ENCODE data around the gene STAU1.
"Not testable (repeated sequence)": the region's sequence is repeated elsewhere in the genome, so short reads cannot be mapped to it uniquely, and the experiment has no call there.

Gene STAU1

GRCh38 chr20:49187851-49188641 is at the start of gene STAU1:
Gene STAU1 (minus strand): TSS chr20:49188334. CDS start chr20:49166201, 22,133 bp downstream.
- peaks cover 38% of the 10 kb centered on the region for H3K4me1 Mint-ChIP-seq
- H3K27me3 Mint-ChIP-seq = no peaks in the 10 kb centered on the region
- H3K4me3 Mint-ChIP-seq = peak within 1 kb of the TSS; percentile 94
- H3K36me3 Mint-ChIP-seq = peaks cover 7% of the 10 kb centered on the region
- no peaks in the 10 kb centered on the region for H3K9me3 Mint-ChIP-seq
- H3K27ac Mint-ChIP-seq = peak within 1 kb of the TSS; percentile 85

- H3K27me3 Mint-ChIP-seq = no peaks in the 10 kb centered on the region
- no peaks in the 10 kb centered on the region for H3K9me3 Mint-ChIP-seq
- no peaks in the 10 kb centered on the region for H3K4me1 Mint-ChIP-seq
- H3K27ac Mint-ChIP-seq = peak overlapping the region; percentile 53
- H3K36me3 Mint-ChIP-seq = peaks cover 20% of the 10 kb centered on the region
- no peak overlapping the region for H3K4me3 Mint-ChIP-seq
Observed at GRCh38 chr20:49237531-49237930, 49.4 kb upstream of the STAU1 start.

DNA sequence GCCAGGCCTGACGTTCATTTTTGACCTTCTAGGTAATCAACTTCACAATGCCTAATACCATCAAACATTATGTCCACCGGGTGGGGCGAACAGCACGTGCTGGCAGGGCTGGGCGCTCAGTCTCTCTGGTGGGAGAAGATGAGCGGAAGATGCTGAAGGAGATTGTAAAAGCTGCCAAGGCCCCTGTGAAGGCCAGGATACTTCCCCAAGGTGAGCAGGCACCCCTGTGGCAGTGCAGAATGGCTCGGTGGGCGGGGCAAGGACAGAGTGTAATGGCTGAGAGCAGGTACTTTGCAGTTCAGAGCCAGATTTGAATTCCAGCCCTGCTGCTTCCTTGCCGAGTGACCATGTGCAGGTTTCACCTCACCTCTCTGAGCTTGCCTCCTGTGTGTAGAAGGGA is 48.2 kb upstream of the STAU1 start:
- no peaks in the 10 kb centered on the region for H3K9me3 Mint-ChIP-seq
- H3K4me1 Mint-ChIP-seq = no peaks in the 10 kb centered on the region
- H3K36me3 Mint-ChIP-seq = peaks cover 22% of the 10 kb centered on the region
- no peaks in the 10 kb centered on the region for H3K27me3 Mint-ChIP-seq
- no peak overlapping the region for H3K4me3 Mint-ChIP-seq
- no peak overlapping the region for H3K27ac Mint-ChIP-seq

DNA sequence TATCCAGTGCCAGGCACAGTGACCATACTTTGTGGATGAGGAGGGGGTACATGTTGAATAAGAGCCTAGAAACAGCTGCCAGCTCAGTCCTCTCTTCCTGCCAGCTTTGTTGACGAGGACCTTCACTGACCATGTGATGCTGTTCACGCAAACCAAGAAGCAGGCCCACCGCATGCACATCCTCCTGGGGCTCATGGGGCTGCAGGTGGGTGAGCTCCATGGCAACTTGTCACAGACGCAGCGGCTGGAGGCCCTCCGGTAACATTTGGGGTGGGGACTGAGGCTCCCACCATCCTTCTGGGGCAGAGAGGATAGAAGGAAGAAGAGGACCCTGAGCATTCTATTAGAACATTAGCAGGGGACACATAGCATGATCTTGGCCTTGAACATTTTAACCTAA is 46.7 kb upstream of the STAU1 start:
- Mint-ChIP-seq H3K4me1 (no peaks in the 10 kb centered on the region), H3K36me3 (peaks cover 25% of the 10 kb centered on the region), H3K4me3 (no peak overlapping the region), H3K9me3 (no peaks in the 10 kb centered on the region), H3K27ac (no peak overlapping the region), H3K27me3 (no peaks in the 10 kb centered on the region)

GRCh38 chr20:49233226-49233625 is 45.1 kb upstream of the STAU1 start:
- Mint-ChIP-seq H3K9me3 (no peaks in the 10 kb centered on the region), H3K27me3 (no peaks in the 10 kb centered on the region), H3K36me3 (peaks cover 23% of the 10 kb centered on the region), H3K4me3 (no peak overlapping the region), H3K27ac (no peak overlapping the region), H3K4me1 (no peaks in the 10 kb centered on the region)

DNA sequence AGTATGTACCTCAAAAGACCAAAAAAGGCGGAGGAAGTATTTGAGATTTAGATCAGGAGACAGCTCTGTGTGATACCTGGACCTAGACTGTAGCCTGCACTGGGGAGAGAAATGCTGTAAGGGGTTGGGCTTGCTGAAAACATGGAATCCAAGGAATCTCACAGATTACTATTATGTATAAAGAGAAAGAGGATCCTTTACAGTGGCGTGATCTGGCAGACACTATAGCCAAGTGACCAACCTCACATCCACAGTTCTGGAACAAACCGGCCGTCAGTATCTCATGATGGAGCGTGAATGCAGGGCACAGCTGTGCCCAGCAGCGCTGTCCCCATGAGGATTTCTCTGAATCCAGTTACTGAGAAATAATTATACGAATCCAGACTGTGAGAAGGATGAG is 43.3 kb upstream of the STAU1 start:
- no peak overlapping the region for H3K4me3 Mint-ChIP-seq
- H3K9me3 Mint-ChIP-seq = no peaks in the 10 kb centered on the region
- no peaks in the 10 kb centered on the region for H3K27me3 Mint-ChIP-seq
- H3K4me1 Mint-ChIP-seq = no peaks in the 10 kb centered on the region
- H3K27ac Mint-ChIP-seq = no peak overlapping the region
- peaks cover 19% of the 10 kb centered on the region for H3K36me3 Mint-ChIP-seq

- H3K4me1 Mint-ChIP-seq = no peaks in the 10 kb centered on the region
- H3K36me3 Mint-ChIP-seq = peaks cover 23% of the 10 kb centered on the region
- peak overlapping the region; percentile 59 for H3K27ac Mint-ChIP-seq
- H3K9me3 Mint-ChIP-seq = no peaks in the 10 kb centered on the region
- H3K27me3 Mint-ChIP-seq = no peaks in the 10 kb centered on the region
- H3K4me3 Mint-ChIP-seq = no peak overlapping the region
Observed at GRCh38 chr20:49230561-49231133, 42.5 kb upstream of the STAU1 start.

DNA sequence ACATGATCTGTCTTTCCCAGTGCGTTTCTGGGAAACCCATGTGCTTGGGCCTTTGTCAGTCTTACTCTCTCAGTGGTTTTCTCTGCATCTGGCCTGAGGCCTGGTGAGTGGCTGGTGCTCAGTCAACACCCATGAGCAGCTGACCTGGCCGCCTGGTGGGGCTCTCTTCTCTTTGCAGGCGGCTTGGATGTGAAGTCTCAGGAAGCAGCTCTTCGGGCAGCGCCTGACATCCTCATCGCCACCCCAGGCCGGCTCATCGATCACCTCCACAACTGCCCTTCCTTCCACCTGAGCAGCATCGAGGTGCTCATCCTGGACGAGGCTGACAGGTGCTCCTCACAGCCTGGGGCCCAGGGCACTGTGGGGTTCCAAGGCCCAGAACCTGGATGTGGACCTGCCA is 41.9 kb upstream of the STAU1 start:
- Mint-ChIP-seq H3K4me3 (no peak overlapping the region), H3K36me3 (peaks cover 21% of the 10 kb centered on the region), H3K27ac (no peak overlapping the region), H3K9me3 (no peaks in the 10 kb centered on the region), H3K27me3 (no peaks in the 10 kb centered on the region), H3K4me1 (no peaks in the 10 kb centered on the region)

- H3K27ac Mint-ChIP-seq = no peak overlapping the region
- H3K36me3 Mint-ChIP-seq = peaks cover 17% of the 10 kb centered on the region
- no peak overlapping the region for H3K4me3 Mint-ChIP-seq
- H3K9me3 Mint-ChIP-seq = no peaks in the 10 kb centered on the region
- no peaks in the 10 kb centered on the region for H3K4me1 Mint-ChIP-seq
- no peaks in the 10 kb centered on the region for H3K27me3 Mint-ChIP-seq
Observed at GRCh38 chr20:49229381-49229780, 41.2 kb upstream of the STAU1 start.

DNA sequence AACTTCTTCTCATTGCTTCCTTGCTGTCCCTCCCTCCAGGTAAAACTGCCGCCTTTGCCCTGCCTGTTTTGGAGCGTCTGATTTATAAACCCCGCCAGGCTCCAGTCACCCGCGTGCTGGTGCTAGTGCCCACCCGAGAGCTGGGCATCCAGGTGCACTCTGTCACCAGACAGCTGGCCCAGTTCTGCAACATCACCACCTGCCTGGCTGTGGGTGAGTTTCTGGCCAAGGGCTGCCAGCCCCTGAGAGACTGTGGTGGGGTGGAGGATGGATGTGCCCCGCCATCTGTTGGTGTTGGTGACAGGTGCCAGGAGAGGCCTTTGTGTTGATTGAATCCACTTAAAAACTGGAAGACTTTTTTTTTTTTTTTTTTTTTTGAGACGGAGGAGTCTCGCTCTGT is 40.5 kb upstream of the STAU1 start:
- Mint-ChIP-seq H3K9me3 (no peaks in the 10 kb centered on the region), H3K27ac (no peak overlapping the region), H3K4me3 (no peak overlapping the region), H3K4me1 (no peaks in the 10 kb centered on the region), H3K36me3 (peaks cover 17% of the 10 kb centered on the region), H3K27me3 (no peaks in the 10 kb centered on the region)

DNA sequence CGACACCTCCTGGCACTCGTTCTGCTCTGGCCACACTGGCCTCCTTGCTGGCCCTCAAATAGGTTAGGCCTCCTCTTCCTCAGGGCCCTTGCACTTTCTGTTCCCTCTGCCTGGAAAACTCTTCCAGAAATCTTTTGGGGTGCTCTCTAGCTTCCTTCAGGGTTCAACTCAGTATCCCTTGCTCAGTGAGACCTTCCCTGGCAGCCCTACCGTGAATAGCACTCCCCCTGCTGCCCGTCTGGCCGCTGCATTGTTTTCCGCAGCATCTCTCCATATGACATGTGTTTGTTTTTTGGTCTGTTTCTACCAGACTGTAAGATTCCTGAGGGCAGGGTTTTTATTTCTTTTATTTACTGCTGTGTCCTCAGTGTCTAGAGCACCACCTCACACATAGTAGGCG is 37.8 kb upstream of the STAU1 start:
- Mint-ChIP-seq H3K27me3 (no peaks in the 10 kb centered on the region), H3K27ac (no peak overlapping the region), H3K4me3 (no peak overlapping the region), H3K36me3 (peaks cover 12% of the 10 kb centered on the region), H3K9me3 (no peaks in the 10 kb centered on the region), H3K4me1 (peaks cover 11% of the 10 kb centered on the region)

DNA sequence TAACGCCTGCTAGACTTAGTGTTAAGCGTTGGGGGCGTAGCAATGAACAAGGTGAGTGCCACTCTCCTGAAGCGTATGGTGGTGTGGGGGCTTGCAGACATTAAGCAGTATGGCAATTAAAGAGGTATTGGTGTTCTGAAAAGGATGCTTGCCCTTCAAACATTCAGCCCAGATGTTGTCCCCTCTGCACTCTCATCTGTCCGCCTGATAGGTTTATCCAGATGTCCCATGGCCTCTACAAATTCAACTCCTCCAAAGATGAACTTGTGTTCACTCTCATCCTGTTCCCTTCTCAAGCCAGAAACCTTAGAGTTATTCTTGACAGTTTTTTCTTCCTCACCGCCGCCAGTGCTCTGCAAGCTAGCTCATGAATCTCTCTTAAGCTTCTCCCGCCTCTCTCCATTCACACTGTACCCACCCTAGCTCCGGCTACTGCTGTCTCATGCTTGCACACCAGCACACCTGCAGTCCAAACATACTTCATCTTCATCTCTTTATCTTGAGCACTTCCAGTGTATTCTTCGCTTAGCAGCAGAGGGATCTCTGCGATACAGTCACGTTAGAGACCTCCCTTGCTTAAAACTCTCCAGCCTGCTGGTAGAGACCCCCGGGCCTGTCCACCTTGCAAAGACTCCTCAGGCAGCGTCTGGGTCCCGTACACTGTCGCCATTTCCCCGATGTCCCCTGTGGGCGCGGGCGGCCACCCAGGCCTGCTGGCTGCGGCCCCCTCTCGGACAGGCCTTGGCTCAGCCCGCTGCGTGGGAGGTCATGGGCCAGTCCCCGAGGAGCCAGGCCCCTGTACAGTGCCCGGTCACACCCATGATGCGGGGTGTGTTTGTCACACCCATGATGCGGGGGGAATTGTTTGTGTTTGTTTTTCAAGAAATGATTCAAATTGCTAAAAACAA is 32.0 kb upstream of the STAU1 start:
- Mint-ChIP-seq H3K4me3 (peak overlapping the region; percentile 91), H3K27ac (peak overlapping the region; percentile 92), H3K4me1 (peaks cover 36% of the 10 kb centered on the region), H3K27me3 (no peaks in the 10 kb centered on the region), H3K9me3 (no peaks in the 10 kb centered on the region), H3K36me3 (peaks cover 4% of the 10 kb centered on the region)

DNA sequence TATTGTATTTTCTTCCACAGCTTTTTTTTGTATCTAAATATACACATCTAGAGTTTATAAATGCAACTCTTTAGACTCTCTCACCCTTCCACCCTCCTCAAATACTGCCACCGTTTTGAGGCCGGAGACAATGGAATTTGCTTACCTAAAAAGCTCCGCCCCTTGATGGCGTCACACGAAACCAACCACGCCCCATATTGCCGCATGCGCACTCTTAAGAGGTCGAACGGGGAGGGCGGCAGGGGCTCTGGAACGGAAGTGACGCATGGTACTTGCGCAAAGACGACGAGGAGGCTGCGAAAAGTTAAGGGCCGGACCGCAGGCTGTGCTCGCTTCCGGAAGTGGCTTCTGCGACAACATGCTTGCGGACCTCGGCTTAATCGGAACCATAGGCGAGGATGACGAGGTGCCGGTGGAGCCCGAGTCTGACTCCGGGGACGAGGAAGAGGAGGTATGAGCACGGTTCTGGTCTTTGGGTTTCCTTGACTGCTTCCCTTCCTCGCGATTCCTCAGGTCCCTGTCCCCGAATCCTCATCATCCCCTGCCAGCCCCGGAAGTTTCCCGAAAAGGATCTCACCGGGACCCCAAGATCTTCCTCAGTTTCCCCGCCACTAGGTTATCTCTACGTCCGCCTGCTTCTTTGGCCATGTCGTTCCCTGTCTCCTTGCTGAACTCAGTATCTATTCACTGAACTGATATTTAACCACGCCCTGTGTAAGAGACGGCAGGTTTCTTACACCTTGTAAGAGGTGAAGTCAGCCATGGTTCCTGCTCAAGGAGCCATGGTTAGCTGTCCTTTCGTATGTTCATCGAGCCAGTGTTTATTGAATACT is 31.2 kb upstream of the STAU1 start, which contains the start of gene DDX27:
DDX27 (plus strand) TSS at position 326 of the 833 bp plus-strand sequence; CDS start at position 359, 33 bp downstream.
- peak within 1 kb of the TSS; percentile 91 for H3K4me3 Mint-ChIP-seq
- H3K27me3 Mint-ChIP-seq = no peaks in the 10 kb centered on the region
- peak within 1 kb of the TSS; percentile 92 for H3K27ac Mint-ChIP-seq
- H3K9me3 Mint-ChIP-seq = no peaks in the 10 kb centered on the region
- H3K4me1 Mint-ChIP-seq = peaks cover 36% of the 10 kb centered on the region
- H3K36me3 Mint-ChIP-seq = peaks cover 2% of the 10 kb centered on the region

DNA sequence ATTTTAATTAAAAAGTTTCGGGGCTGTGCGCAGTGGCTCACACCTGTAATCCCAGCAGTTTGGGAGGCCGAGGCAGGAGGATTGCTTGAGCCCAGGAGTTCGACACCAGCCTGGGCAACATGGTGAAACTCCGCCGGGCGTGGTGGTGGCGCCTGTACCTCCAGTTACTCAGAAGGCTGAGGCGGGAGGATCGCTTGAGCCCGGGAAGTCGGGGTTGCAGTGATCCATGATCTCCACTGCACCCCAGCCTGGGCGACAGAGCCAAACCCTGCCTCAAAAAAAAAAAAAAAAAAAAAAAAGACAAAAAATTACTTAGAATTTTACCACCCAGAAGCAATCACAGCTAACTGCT is 30.6 kb upstream of the STAU1 start:
- H3K9me3 Mint-ChIP-seq, H3K27ac Mint-ChIP-seq, H3K36me3 Mint-ChIP-seq, H3K27me3 Mint-ChIP-seq: not testable (repeated sequence)
- Mint-ChIP-seq H3K4me1 (peaks cover 36% of the 10 kb centered on the region), H3K4me3 (peak overlapping the region; percentile 91)

- Mint-ChIP-seq H3K9me3 (no peaks in the 10 kb centered on the region), H3K4me1 (peaks cover 36% of the 10 kb centered on the region), H3K27ac (peak overlapping the region; percentile 41), H3K36me3 (no peaks in the 10 kb centered on the region), H3K4me3 (peak overlapping the region; percentile 15), H3K27me3 (no peaks in the 10 kb centered on the region)
Observed at GRCh38 chr20:49216991-49217578, 29.0 kb upstream of the STAU1 start.
